Stimulated activated naive CD4-positive, alpha-beta T cell (primary cell): ENCODE measurements around the gene TRAF1.
A peak's percentile ranks its signal among the peaks of the same experiment; 100 is the strongest.

Experiments
- DNase-seq, 6 experiments: peaks; one replicate each; lab custom pipeline; 2025; lab: John Stamatoyannopoulos, UW

Gene TRAF1

DNA sequence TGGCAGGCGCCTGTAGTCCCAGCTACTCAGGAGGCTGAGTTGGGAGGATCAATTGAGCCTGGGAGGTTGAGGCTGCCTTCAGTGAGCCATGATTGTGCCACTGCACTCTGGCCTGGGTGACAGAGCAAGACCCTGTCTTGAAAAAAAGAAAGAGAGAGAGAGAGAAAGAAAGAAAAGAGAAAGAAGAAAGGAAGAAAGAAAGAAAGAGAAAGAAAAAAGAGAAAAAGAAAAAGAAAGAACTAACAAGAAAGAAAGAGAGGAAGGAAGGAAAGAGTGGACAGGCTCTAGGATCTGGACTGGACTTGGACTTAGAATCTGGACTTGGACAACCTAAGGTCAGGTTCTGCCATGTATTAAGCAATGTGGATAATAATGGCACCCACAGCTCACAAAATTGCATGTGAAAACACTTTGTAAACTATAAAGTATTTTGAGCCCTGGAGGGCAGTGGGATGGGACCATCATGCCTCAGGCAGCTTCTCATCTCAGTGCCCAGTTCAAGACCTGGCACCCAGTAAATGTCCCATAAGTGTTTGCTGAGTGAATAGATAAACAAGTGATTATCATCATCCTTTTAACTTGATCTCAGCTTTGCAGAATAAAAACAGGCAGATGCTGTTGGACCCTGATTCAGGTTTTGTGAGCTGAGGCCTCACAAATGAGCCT, 36.9 kb downstream of the TRAF1 start:
- DNase-seq, result peak in 1 of 6 experiments; percentile 39

DNA sequence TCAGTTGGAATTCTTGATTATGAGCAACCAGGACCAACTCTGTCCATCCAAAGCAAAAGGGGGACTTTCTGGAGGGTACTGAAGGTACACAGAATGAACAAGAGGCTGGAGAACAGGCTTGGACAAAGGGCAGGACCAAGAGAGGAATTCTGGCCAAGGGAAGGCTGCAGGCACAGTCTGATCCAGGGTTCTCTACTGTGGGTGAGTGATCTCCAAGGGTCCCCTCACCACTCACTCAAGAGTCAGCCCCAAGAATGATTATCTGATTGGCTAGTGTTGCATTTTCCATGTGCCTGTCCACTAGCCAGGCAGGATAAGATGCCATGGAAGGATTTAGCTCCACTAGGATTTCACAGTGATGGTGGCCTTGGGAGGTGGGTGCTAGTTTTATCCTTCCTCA, 38.0 kb downstream of the TRAF1 start:
- DNase-seq, result no peak

DNA sequence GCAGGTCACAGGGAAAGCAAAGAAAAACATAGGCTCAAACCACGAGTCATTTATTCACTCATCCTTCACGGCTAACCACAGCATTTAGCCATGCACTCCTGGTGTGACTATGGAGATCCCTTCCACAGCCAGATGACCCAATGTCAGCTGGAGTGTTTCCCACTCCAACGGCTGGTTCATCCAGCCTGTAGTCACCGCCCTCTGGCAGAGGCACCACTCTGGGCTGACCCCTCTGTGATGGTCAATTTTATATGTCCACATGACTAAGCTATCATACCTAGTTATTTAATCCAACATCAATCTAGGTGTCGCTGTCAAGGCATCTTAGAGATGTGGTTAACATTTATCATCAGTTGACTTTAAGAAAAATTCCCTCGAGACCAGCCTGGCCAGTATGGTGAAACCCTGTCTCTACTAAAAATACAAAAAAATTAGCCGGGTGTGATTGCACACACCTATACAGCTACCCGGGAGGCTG, 40.1 kb downstream of the TRAF1 start:
- no peak for DNase-seq

DNA sequence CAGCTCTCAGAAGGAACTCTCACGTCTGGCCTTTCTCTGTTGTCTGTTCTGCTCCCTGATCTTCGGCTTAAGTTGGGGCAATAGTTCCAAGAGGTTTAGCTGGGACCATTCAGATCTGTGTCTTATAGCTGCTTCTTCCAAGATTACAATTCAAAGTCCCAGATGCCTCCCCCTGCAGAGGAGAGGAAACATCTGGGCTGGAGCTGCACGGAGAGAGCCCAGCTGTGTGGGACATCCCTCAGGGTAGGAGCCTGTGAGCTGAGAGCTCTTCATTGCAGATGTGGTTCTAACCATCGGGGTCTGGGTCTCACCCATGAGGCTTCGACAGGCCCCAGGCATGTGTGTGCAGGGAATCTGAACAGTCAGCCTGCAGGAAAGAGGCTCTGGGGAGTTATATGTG, 40.6 kb downstream of the TRAF1 start:
- no peak for DNase-seq

DNA sequence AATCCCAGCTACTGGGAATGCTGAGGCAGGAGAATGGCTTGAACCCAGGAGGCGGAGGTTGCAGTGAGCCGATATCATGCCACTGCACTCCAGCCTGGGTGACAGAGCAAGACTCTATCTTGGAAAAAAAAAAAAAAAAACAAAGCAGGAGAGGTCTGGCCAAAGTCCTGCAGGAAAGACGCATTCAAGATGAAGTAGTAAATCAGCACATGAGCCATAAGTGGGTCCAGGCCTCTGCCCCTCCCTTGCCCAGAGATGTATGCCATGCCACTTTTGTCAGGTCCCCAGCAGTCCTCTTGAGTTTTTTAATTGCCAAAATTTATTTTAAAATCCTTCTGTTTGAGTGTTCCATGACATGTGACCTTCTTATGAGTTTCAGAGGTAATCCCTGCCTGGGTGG, 41.1 kb downstream of the TRAF1 start:
- DNase-seq, result no peak

DNA sequence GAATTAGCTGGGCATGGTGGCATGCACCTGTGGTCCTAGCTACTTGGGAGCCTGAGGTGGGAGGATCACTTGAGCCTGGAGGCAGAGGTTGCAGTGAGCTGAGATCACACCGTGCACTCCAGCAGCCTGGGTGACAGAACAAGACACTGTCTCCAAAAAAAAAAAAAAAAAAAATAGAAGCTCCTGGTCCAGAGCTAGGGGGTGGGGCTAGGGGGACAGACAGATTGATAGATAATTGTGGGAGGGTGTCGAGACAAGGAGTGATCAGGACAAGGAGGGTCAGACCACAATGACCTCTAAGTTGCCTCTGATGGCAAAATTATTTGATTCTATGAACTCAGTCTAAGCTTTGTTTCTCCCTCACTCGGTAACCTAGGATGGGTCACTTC, 43.0 kb downstream of the TRAF1 start:
- no peak for DNase-seq

DNA sequence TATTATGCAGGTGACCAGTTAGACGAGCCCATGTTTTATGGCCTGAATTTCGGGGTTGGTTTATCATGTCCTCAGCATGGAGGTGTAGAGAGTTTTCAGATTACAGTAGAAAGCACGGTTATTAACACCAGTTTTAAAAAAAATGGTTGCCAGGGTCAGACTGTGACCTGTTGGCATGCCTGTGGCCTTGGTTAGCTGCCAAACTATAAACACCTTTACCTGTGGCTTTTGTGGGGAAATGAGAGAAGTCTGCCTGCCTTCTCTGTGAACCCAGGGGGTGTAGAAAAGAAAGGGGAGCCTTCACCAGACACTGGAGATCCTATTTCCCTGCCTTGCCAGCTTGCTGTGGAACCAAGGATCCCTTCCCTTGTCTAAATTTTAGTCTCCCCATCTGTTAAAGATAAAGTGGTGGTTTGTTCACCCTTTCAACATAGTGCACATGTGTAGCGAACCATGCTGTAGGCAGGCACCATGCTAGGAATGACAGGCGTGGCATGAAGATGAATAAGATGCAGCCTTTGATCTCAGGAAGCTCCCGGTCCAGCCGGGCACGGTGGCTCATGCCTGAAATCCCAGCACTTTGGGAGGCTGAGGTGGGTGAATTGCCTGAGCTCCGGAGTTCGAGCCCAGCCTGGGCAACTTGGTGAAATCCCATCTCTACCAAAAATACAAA, 43.5 kb downstream of the TRAF1 start:
- peak in 2 of 6 experiments; percentile 12 to 34 for DNase-seq

DNA sequence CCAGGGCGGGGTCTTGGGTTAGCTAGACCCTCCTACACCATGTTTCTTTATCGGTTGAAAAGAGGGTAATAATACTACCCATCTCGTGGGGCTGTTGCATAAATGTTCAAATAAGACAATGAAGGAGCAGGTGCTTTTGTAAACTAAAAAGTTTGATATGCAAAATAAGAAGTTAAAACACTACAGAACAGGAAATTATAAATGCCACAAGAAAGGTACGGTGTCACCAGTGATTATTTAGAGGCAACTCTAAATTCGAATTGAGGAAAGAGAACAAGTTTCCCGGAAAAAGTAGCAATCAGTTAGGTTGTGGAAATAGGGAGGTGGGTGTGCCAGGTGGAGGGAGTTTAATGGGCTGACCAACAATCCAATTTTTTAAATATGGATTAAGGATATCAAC, 47.1 kb downstream of the TRAF1 start:
- DNase-seq, result peak in 3 of 6 experiments; percentile 39 to 55 (median 49)

DNA sequence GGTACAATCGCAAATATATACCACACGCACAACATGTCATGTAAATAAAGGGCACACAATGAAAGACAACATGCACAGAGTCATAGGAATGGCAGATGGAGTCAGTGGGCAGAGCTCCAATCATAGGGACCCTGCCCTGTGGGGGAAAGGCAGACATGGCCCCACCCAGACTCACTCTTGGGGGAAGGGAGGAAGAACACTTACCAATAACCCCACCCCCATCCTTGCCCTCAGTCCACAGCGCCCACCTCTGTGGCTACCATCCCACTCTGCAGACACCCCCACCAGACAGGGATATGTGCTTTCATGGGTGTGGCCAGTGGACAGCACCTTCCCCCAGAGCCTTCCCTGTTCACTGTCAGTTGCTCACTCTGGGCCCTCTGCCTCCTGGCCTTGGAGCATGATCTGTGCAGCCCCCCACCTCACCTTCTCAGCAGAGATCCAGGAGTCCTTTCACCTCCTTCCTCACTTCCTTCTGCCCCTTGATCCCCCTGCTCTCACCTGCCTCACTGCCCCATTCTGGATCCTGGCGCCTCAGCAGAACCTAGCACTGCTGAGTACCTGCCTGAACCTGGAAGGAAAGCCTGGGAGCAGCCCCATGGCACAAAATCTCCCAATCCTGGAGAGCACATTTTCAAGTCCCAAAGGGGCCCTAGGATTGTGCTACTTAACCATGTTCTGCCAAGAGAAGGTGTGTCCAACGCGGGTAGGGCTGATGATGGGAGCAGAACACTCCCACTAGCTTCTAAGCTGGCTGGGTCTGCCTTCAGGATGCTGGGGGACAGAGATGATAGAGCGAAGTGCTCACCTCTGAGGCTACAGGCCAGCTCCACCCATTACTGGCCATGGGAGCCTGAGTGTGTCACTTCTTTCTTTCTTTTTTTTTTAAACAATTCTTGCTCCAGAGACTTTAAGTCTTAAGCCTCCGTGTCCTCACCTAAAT, 48.1 kb downstream of the TRAF1 start:
- no peak for DNase-seq

DNA sequence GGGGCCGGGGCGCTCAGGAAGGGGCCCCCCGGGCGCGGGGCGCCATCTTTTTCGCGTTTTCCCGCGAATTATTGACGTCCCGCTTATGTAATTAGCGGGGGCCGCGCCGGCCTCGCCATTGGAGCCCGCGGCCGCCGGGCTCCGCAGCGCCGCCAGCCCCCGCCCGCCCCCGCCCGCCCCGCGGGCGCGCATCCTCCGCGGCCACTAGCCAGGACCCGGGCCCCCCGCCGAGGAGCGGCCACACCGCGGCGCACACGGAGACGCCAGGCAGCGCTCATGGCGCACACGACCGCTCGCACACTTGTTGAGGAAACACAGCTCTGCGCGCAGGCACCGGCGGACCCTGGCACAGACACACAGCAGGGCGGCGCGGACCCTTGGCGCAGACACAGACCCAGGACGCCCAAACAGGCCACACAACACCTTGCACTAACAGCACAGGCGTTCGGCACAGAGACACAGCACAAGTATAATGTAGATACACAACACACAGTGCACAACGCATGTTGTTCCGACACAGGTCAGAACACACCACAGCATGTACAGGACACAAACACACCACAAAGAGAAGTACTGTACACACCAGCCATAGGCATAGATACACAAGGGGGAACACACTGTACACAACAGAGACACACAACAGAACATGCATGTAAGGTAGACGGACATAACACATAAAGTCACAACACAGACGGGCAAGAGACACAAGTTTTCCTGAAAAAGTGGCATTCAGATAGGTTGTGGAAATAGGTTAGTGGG, 49.1 kb downstream of the TRAF1 start:
- peak; percentile 35 to 65 (median 58) for DNase-seq

DNA sequence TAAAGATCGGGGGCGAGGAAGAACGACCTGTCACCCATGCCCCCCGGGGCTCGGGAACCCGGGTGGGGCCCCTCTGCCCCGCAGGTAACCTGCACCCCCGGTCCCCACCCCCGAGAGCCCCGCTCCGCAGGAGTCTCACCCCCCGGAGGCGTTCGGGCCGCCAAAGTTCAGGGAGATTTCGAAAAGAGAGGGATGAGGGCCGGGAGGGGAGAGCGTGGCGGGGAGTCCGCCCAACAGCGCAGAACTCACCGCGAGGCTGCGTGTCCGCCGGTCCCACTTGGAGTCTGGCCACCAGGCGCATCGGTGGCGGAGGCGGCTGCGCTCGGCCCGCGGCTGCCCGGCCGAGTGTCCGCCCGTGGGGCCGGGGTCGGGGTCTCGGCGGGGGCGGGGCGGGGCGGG, 49.8 kb downstream of the TRAF1 start, which contains the start of gene PHF19:
Gene PHF19, minus strand, starts transcription at position 347 of the 399 bp plus-strand sequence. CDS start 2,447 bp downstream, outside the sequence.
- peak in 4 of 6 experiments; percentile 32 to 60 (median 37) for DNase-seq

DNA sequence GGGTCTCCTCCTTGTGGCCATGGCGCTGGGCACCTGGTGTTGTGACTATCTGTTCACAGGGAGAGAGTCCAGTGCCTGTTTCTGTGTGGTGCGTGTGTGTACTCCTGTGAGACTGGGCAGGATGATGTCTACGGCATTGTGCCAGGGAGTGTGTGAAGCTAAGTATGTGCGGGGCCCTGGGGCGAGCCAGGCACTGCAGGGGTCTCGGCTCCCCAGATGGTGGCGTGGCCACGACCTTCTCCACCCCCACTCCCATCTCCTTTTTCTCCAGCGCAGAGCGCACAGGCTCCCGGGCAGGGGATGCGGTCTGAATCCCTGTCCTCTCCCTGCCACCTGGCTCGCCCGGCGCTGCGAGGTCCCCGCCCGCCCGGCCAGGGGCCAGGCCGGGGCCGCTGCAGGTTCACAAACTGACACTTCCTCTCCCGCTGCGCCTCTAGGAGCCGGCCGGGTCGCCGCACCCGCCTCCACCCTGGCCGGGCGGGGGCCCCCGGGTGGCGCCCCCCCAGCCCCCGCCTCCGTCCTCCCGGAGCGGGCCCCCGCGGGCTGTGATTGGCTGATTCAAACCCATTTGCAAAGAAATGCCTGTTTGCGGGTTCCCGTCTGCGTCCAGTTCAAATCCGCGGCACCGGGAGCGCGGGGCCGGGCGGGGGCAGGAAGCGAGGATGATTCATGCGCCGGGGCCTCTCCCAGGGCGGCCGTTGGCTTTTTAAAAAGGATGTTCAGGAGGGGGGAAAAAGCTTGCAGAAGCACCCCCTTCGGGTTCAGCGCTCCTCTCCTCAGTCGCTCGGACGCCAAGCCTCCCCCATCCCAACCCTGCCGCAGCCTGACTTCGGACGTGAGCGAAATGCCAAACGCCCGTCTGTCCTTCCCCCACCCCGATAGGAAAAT, 50.4 kb downstream of the TRAF1 start:
- DNase-seq, result peak; percentile 37 to 71 (median 65)

DNA sequence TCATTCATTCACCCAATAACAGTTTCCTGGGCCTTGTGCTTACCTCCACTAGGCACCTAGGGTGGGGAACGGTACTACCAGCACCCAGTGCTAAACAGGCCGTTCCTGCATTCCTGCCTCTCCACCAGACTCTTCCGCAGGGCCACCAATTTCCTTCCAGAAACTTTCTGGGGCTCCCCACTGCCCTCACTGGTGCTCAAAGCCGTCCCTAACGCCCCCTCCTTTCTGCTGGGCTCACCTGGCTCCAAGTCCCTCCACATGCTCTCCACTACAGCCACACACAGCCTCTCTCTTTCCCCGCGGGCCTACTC, 51.0 kb downstream of the TRAF1 start:
- peak in 1 of 6 experiments; percentile 46 for DNase-seq

DNA sequence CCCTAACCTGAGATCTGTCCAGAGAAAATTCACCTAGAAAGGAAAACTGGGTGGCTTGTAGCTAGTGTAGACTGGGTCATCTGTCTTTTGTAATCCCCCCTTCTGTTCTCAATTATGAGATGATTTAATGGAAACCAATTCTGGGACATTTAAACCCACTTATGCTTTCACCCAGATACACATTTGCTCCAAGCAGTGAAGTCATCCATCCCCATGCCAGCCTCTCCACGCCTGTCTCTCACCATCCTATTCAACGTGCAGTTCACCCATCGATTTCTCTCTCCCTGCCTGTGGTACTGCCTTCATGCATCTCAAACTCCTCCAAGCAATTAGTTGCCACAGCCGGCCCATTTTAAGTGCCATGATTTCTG, 51.4 kb downstream of the TRAF1 start:
- DNase-seq, result no peak

DNA sequence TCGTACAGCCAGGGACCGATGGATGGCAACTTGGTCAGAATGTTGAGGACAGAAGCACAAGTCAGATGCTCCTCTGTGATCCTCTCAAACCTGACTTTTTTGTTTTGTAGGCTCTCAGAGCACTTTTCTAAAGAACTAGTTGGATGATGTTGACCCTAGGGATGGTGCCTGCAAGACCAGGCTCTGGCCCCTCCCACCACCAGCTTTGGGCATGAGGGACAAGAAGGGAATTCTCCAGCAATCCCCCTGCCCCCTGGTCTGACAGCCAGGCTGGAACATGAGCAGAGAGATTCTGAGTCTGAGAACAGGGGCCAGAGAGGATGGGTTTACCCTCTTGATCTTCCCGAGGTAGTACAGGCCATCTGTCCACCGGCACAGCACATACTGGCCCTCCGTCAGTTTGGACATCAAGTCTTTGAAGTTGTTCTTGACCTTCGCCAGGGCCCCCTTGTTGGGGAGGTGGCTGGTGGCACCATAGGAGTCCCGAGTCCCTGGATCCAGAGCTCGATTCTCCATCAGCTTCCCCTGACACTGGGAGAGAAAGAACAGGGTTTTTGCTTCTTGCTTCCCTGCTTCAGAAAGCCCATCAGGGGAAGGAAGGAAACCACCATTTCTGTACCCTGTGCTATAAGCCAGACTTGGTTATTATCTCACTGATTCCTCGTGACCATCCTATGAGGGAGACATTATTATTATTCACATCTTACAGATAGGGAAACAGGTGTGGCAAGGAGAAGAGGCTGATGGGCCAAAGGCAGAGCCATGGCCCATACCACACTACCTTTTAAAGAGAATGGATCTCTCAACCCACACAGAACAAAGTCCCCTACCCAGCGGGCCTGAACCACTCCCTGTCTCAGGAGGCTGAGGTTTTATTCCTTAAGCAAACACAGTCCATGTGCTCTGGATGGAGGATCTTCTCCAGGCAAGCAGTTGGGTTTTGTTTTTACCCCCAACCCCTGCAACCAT, 52.1 kb downstream of the TRAF1 start:
- DNase-seq, result no peak

DNA sequence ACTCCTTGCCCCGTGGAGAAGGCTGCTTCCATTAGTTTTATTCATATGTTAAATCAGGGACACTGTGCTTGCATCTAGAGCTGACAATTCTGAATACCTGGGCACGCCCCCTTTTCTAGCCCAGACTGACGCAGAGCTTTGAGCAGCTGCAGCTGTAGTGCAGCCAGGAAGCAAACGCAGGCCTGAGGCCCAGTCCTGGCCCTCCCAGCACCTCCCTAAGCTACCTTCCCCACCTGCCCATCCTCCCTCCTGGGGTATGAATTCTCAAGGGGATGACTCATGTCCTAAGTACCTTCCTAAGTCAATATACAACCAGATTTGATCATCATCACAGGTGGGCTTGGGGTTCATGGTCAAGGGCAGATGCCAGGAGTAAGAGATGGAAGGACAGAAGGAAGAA, 53.1 kb downstream of the TRAF1 start:
- no peak for DNase-seq

DNA sequence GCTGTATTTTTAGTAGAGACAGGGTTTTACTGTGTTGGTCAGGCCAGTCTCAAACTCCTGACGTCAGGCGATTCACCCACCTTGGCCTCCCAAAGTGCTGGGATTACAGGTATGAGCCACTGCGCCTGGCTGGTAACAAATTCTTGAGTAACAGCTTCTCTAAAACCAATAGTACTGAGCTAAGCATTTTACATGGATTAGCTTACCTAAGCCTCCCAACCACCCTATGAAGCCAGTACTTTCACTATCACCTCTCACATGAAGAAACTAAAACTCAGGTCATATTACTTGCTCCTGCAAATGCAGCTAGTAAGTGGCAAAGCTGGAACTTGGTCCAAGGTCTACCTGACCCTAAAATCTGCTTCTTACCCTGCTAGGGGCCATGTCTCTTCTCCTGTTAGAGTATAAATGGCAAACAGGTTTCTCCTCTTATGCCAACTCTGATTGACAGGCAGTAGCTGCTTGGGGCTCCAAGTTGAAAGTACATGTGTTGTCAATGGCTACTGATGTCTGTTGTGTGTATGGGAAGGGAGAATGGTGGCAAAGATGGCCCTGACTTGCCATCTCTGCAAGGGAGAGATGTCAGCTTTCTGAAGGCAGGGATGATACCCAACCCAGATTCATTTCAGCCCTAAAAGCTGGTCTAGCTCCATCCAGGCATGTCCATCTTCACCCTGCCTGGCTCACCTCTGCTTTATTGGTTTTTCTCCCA, 53.6 kb downstream of the TRAF1 start:
- no peak for DNase-seq

DNA sequence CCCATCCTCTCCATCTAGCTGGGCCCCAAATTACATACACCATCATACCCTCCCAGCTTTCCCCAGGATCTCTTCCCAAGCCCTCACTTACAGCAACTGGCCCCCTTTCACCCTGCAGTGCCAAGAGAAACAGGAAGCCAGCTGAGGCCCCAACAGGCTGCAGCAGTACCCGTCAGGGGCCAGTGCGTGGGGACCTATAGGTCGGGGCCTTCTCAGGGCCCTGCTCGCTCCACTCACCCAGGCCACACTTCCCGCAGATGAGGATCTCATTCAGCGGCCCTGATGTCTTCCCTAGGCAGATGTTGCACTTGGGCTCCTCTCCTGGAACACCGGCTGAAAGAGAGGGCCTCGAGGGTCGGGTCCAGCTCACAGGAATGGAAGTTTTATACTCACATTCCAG, 56.4 kb downstream of the TRAF1 start:
- DNase-seq, result no peak

DNA sequence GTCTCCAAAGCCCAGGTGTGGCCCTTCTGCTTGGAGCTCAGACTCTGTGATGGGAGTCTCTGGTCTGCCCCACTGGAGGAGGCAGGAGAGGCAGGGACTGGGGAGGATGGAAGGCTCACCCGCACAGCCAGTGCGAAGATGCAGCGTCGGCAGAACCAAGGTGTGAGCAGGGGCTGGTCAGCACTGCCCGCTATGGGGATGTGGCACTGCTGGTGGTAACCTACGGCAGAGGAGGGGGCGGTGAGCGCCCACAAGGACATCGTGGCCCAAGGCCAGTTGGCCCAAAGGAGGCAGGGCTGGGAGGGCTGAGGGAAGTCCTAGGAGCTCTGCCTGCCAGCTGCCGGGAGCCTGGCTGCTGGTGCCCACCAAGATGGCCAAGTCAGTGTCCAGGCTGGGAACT, 56.9 kb downstream of the TRAF1 start:
- DNase-seq, result no peak
